AG04449 (cell line): ENCODE results near the gene IL34.

Source experiments
- CTCF ChIA-PET: fragments of 350-600 bp; formaldehyde crosslinking; extraction: SDS; loops from one replicate; lab custom pipeline; 2021; ENCODE audit warnings: antibody characterized with exemption; lab: Yijun Ruan, JAX
- POLR2A ChIA-PET: fragments of 400-600, 350-600 bp; formaldehyde crosslinking; extraction: SDS; loops from one replicate; lab custom pipeline; 2020; ENCODE audit warnings: antibody characterized with exemption, inconsistent platforms; lab: Yijun Ruan, JAX
- DNase-seq: peaks from one replicate; pipeline ENCODE4 v3.0.0-alpha.2; 2010; ENCODE audit warnings: low read depth, low spot score
- H3K4me3 ChIP-seq: 2 replicates; pipeline ENCODE4 v1.5.1; 2011; ENCODE audit warnings: low read depth, mild to moderate bottlenecking, control low read depth, low read length
- TF ChIP-seq, protein P1 (sequence below): IDR thresholded peaks from one replicate; pipeline ENCODE4 v1.5.1; 2011; ENCODE audit warnings: mild to moderate bottlenecking, moderate library complexity, low read length, control low read depth, inconsistent platforms; ENCODE audit not compliant: insufficient read depth; ENCODE audit errors: missing control alignments

Gene IL34

GRCh38 chr16:70653809-70654771, 7.7 kb downstream of the IL34 start:
- POLR2A ChIA-PET, result interaction anchor here (1.0 kb wide), 1 partner anchor 273 kb away, joined by 3 read pairs; no protein-coding TSS in a partner anchor
- TF ChIP-seq, protein P1, sequence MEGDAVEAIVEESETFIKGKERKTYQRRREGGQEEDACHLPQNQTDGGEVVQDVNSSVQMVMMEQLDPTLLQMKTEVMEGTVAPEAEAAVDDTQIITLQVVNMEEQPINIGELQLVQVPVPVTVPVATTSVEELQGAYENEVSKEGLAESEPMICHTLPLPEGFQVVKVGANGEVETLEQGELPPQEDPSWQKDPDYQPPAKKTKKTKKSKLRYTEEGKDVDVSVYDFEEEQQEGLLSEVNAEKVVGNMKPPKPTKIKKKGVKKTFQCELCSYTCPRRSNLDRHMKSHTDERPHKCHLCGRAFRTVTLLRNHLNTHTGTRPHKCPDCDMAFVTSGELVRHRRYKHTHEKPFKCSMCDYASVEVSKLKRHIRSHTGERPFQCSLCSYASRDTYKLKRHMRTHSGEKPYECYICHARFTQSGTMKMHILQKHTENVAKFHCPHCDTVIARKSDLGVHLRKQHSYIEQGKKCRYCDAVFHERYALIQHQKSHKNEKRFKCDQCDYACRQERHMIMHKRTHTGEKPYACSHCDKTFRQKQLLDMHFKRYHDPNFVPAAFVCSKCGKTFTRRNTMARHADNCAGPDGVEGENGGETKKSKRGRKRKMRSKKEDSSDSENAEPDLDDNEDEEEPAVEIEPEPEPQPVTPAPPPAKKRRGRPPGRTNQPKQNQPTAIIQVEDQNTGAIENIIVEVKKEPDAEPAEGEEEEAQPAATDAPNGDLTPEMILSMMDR, result peak; percentile 66
- DNase-seq, result no peak
- peak overlapping the region; percentile 43 for H3K4me3 ChIP-seq
- CTCF ChIA-PET, result interaction anchor here (0.7 to 8.7 kb wide), 48 partner anchors 8 to 495 kb away, joined by 3 to 126 read pairs (median 6); partner anchors contain the start of gene COG4

- no peak overlapping the region for H3K4me3 ChIP-seq
- TF ChIP-seq, protein P1, result no peak
- no peak for DNase-seq
- POLR2A ChIA-PET, result no interaction called here
- CTCF ChIA-PET, result interaction anchor here (1.0 to 8.7 kb wide), 8 partner anchors 11 to 287 kb away, joined by 3 to 80 read pairs (median 30); no protein-coding TSS in a partner anchor
Measured at GRCh38 chr16:70656065-70656711, 9.8 kb downstream of the IL34 start.

DNA sequence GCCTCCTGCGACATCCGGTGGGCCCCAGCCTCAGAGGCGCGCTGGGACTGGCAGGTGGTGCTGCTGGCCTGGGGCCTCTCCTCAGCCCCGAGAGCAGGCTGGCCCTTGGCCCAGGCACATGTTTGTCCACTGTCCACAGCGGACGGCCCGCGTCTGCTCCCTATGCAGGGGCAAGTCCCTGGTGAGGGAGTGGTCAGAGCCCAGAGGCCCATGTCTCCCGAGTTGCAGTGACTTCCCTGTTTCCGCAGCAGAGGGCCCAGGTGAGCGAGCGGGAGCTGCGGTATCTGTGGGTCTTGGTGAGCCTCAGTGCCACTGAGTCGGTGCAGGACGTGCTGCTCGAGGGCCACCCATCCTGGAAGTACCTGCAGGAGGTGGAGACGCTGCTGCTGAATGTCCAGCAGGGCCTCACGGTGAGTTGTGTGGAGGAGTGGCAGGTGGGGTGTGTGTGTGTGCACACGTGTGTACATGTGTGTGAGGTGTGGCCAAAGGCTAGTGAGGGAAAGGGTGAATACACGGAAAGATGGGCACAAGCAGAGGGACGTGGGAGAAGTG, 10.4 kb downstream of the IL34 start:
- no peak overlapping the region for H3K4me3 ChIP-seq
- CTCF ChIA-PET, result interaction anchor here (1.0 to 8.7 kb wide), 2 partner anchors 11 to 114 kb away, joined by 3 to 80 read pairs; no protein-coding TSS in a partner anchor
- POLR2A ChIA-PET, result no interaction called here
- no peak for DNase-seq
- TF ChIP-seq, protein P1, result no peak

- H3K4me3 ChIP-seq, result no peak overlapping the region
- TF ChIP-seq, protein P1, result no peak
- no peak for DNase-seq
- ChIA-PET CTCF (interaction anchor here (8.7 kb wide), 1 partner anchor 113 kb away, joined by 80 read pairs; no protein-coding TSS in a partner anchor), POLR2A (no interaction called here)
Measured at GRCh38 chr16:70657956-70658355, 11.6 kb downstream of the IL34 start.

DNA sequence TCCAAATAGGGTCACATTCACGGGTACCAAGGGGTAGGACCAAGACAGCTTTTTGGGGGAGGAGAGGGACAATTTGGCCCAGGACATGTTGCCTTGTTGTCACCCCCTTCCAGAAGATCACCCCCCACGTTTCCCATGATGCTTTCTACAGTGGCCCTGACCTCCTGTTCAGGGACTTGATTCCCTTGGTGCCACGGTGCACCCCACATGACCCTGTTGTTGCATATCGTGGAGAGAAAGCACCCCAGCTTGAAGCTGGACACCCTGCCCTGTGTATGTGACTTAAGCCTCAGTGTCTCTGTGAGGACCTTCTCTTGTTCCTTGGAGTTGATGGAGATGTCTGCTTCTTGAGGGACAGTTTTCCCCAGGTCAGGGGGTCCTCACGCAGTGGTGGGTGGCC, 12.6 kb downstream of the IL34 start:
- ChIA-PET CTCF (interaction anchor here (1.0 to 8.7 kb wide), 3 partner anchors 11 to 130 kb away, joined by 3 to 80 read pairs (median 3); no protein-coding TSS in a partner anchor), POLR2A (no interaction called here)
- H3K4me3 ChIP-seq, result no peak overlapping the region
- DNase-seq, result no peak
- TF ChIP-seq, protein P1, result no peak
